ENCODE data around the gene TGFBR3.

DNA sequence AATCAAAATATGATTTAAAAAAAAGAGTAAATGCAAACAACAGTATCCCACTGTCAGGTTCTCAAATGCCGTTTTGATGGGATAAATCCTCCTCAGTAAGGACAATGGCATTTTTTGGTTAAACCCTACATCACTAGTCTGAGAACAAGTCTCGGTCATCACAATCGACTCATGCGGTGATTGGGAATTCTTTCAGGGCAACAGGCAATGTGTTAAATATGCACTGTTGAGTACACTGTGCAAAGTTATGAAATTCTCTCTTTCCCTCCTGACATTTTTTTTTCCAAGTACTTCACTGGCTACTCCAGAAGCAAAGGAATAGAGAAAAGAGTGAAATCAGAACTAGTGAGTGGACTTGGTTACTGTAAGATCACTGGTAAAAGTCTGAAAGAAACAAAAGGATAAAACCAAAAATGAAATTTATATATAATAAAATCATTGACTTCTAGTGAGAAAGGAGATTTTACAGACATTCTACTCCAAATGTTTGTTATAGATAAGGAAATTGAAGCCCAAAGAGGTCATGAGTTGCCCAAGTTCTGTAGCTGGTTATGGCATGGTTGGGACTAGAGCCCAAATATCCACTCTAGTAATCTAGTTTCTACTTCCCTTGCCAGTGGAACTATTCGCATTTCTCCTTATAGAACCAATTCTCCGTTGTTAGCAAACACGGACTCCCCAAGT, 111.3 kb downstream of the TGFBR3 start:
- TF ChIP-seq, protein P1, sequence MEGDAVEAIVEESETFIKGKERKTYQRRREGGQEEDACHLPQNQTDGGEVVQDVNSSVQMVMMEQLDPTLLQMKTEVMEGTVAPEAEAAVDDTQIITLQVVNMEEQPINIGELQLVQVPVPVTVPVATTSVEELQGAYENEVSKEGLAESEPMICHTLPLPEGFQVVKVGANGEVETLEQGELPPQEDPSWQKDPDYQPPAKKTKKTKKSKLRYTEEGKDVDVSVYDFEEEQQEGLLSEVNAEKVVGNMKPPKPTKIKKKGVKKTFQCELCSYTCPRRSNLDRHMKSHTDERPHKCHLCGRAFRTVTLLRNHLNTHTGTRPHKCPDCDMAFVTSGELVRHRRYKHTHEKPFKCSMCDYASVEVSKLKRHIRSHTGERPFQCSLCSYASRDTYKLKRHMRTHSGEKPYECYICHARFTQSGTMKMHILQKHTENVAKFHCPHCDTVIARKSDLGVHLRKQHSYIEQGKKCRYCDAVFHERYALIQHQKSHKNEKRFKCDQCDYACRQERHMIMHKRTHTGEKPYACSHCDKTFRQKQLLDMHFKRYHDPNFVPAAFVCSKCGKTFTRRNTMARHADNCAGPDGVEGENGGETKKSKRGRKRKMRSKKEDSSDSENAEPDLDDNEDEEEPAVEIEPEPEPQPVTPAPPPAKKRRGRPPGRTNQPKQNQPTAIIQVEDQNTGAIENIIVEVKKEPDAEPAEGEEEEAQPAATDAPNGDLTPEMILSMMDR (conservative IDR thresholded peaks at IDR 0.05; ENCODE audit: low read depth, low read length), result no peak
- 0 out of 2 replicates have a peak, but pooled peaks have one; percentile 2 for TF ChIP-seq MAFK (IDR thresholded peaks at IDR 0.05; ENCODE audit: low read depth, low read length)
- no peak for TF ChIP-seq POLR2A (IDR thresholded peaks at IDR 0.05; ENCODE audit: low read depth, low read length)
